Osteoblast (primary cell): ENCODE results near the gene ZSCAN26. TPM values are rescaled to one million over a fixed set of nuclear protein-coding genes. Genes with fewer than 3 reads are reported as not detected.

Experiments used
- DNase-seq: peaks from one replicate; pipeline ENCODE4 v3.0.0; 2011; ENCODE audit warnings: low spot score, mixed read lengths; ENCODE audit not compliant: insufficient read length; ENCODE audit errors: missing footprints
- H2AFZ ChIP-seq: 2 replicates; pipeline ENCODE4 v1.6.0; 2011; ENCODE audit warnings: mild to moderate bottlenecking, low read length
- H3K27ac ChIP-seq: 2 replicates; pipeline ENCODE4 v1.5.1; 2011; ENCODE audit warnings: mild to moderate bottlenecking, low read depth, low read length, moderate library complexity
- H3K27me3 ChIP-seq: 2 replicates; pipeline ENCODE4 v1.6.0; 2012; ENCODE audit warnings: mild to moderate bottlenecking, control low read depth, inconsistent platforms, low read length, moderate library complexity; ENCODE audit not compliant: insufficient read depth
- H3K36me3 ChIP-seq: 2 replicates; pipeline ENCODE4 v1.5.1; 2011; ENCODE audit warnings: mild to moderate bottlenecking, low read length, control low read depth, moderate library complexity; ENCODE audit not compliant: insufficient read depth
- H3K4me1 ChIP-seq: 2 replicates; pipeline ENCODE4 v1.5.1; 2011; ENCODE audit warnings: mild to moderate bottlenecking, low read length, control low read depth, moderate library complexity; ENCODE audit not compliant: insufficient read depth
- H3K4me2 ChIP-seq: 2 replicates; pipeline ENCODE4 v1.6.0; 2011; ENCODE audit warnings: mild to moderate bottlenecking, low read length; ENCODE audit not compliant: insufficient read depth
- H3K4me3 ChIP-seq: fragments of 200-600 bp; sonication (generic); 3 replicates; pipeline ENCODE4 v1.5.1; 2012; ENCODE audit warnings: mild to moderate bottlenecking, low read length, inconsistent platforms; ENCODE audit not compliant: insufficient read depth
- H3K79me2 ChIP-seq: 2 replicates; pipeline ENCODE4 v1.6.0; 2012; ENCODE audit warnings: mild to moderate bottlenecking, low read length, control low read depth, inconsistent platforms; ENCODE audit not compliant: insufficient read depth
- H3K9me3 ChIP-seq: 2 replicates; pipeline ENCODE4 v1.5.1; 2011; ENCODE audit warnings: low read depth, low read length, control low read depth
- H4K20me1 ChIP-seq: 2 replicates; pipeline ENCODE4 v1.6.0; 2012; ENCODE audit warnings: mild to moderate bottlenecking, low read length, control low read depth; ENCODE audit not compliant: insufficient read depth
- total RNA-seq: library from RNA; depleted of rRNA; stranded (reverse); fragments of >200 nt; gene quantifications from 2 replicates; pipeline ENCODE4 v1.2.3, GENCODE V29; 2012
- TF ChIP-seq, protein P1 (sequence below): IDR thresholded peaks from 2 replicates; pipeline ENCODE4 v1.5.1; 2011; ENCODE audit warnings: mild to moderate bottlenecking, low read depth, low read length, moderate library complexity; ENCODE audit errors: extremely low read depth

The ZSCAN26 gene
- total RNA-seq, 1 donor = 15.2 TPM

DNA sequence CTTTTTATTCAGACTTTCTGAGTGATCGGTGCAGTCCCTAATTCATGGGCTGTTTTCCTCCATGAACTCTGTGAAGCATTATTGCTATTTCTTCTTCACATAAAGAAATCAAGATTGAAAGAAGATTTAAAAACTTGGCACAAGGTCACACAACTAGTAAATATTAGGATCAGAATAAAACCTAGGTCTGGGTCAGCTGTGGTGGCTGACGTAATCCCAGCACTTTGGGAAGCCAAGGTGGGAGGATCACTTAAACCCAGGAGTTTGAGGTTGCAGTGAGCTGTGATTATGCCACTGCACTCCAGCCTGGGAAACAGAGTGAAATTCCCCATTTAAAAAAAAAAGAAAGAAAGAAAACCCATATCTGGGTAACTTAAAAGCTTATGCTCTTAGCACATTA is 40.5 kb upstream of the ZSCAN26 start:
- Histone ChIP-seq H3K4me3 (no peak overlapping the region), H3K27ac (no peak overlapping the region), H3K4me1 (peaks cover 10% of the 10 kb centered on the region), H3K4me2 (peak overlapping the region; percentile 95), H3K79me2 (peaks cover 12% of the 10 kb centered on the region), H3K9me3 (no peaks in the 10 kb centered on the region), H4K20me1 (no peaks in the 10 kb centered on the region), H2AFZ (no peak overlapping the region), H3K27me3 (peaks cover 8% of the 10 kb centered on the region), H3K36me3 (peaks cover 40% of the 10 kb centered on the region)
- no peak for DNase-seq
- TF ChIP-seq, protein P1, sequence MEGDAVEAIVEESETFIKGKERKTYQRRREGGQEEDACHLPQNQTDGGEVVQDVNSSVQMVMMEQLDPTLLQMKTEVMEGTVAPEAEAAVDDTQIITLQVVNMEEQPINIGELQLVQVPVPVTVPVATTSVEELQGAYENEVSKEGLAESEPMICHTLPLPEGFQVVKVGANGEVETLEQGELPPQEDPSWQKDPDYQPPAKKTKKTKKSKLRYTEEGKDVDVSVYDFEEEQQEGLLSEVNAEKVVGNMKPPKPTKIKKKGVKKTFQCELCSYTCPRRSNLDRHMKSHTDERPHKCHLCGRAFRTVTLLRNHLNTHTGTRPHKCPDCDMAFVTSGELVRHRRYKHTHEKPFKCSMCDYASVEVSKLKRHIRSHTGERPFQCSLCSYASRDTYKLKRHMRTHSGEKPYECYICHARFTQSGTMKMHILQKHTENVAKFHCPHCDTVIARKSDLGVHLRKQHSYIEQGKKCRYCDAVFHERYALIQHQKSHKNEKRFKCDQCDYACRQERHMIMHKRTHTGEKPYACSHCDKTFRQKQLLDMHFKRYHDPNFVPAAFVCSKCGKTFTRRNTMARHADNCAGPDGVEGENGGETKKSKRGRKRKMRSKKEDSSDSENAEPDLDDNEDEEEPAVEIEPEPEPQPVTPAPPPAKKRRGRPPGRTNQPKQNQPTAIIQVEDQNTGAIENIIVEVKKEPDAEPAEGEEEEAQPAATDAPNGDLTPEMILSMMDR = no peak

DNA sequence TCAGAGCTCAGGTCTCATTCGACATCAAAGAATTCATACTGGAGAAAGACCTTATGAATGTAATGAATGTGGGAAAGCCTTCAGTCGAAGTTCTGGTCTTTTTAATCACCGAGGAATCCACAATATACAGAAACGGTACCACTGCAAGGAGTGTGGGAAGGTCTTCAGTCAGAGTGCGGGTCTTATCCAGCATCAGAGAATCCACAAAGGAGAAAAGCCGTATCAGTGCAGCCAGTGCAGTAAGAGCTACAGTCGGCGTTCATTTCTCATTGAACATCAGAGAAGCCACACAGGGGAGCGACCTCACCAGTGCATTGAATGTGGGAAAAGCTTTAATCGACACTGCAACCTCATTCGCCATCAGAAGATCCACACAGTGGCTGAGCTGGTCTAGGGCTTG is 34.2 kb upstream of the ZSCAN26 start:
- H3K79me2 ChIP-seq = no peaks in the 10 kb centered on the region
- H2AFZ ChIP-seq = no peak overlapping the region
- no peak overlapping the region for H3K4me3 ChIP-seq
- peaks cover 53% of the 10 kb centered on the region for H3K36me3 ChIP-seq
- DNase-seq = no peak
- no peaks in the 10 kb centered on the region for H4K20me1 ChIP-seq
- TF ChIP-seq, protein P1 = no peak
- H3K4me1 ChIP-seq = no peaks in the 10 kb centered on the region
- no peak overlapping the region for H3K27ac ChIP-seq
- no peaks in the 10 kb centered on the region for H3K27me3 ChIP-seq
- H3K9me3 ChIP-seq = peaks cover 10% of the 10 kb centered on the region
- H3K4me2 ChIP-seq = no peak overlapping the region

DNA sequence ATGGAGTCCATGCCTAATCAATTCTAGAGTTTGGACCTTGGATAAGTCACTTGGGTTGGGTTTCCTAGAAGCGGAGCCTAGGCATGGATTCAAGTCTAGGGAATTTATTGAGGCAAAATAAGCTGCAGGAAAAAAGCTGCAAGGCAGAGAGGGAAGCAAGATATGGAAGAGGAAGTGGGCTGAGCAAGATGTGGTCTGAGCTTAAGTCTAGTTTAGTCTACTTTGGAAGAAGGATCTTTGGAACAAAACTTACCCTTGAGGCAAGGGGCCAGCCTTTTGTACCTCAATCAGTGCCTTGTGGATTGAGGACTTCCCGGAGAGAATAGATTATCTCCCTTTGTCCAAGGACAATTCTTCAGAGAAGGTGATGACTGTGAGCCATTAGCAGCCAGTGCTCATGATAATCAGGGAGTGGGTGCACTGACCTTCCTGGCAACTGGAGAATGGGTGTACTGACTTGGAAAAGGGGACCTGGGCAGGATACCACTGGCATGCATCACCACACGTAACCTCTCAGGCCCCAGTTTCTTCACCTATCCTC is 31.0 kb upstream of the ZSCAN26 start:
- Histone ChIP-seq H3K36me3 (peaks cover 27% of the 10 kb centered on the region), H3K79me2 (no peaks in the 10 kb centered on the region), H3K27ac (no peak overlapping the region), H4K20me1 (no peaks in the 10 kb centered on the region), H3K27me3 (no peaks in the 10 kb centered on the region), H3K4me2 (no peak overlapping the region), H3K9me3 (peaks cover 10% of the 10 kb centered on the region), H3K4me1 (no peaks in the 10 kb centered on the region), H3K4me3 (no peak overlapping the region), H2AFZ (no peak overlapping the region)
- TF ChIP-seq, protein P1 = no peak
- no peak for DNase-seq

DNA sequence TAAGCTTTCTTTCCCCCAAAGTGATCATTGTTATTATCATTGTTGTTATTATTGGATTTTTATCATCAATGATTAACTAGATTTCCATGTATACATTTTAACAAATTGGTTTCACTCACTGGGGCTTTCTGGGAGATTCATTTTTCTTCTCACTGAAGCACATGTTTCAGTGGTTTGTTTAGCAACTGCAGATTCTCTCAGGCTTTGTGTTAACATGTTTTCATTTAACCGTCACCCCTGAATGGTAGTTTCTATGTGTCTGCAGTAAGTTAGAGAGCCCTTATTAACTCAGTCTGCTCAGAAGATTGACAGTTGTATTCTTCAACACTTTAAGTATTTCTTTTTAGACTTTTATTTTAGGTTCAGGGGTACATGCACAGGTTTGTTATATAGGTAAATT is 27.3 kb upstream of the ZSCAN26 start:
- no peak for DNase-seq
- Histone ChIP-seq H3K79me2 (no peaks in the 10 kb centered on the region), H3K4me2 (no peak overlapping the region), H3K27me3 (no peaks in the 10 kb centered on the region), H3K4me1 (no peaks in the 10 kb centered on the region), H3K36me3 (peaks cover 10% of the 10 kb centered on the region), H2AFZ (no peak overlapping the region), H3K9me3 (no peaks in the 10 kb centered on the region), H3K27ac (no peak overlapping the region), H4K20me1 (no peaks in the 10 kb centered on the region), H3K4me3 (no peak overlapping the region)
- TF ChIP-seq, protein P1 = no peak
